Stimulated activated CD8-positive, alpha-beta memory T cell treated with anti-CD3 and anti-CD28 coated beads, Interleukin-15, amount 100 ng/mL, for 24 hours (primary cell): ENCODE data around the gene TRIM16.
"Not testable (repeated sequence)": the region's sequence is repeated elsewhere in the genome, so short reads cannot be mapped to it uniquely, and the experiment has no call there.

Experiments
- DNase-seq: peaks from one replicate; pipeline ENCODE4 v3.0.0-alpha.2; 2020; ENCODE audit warnings: low read depth

TRIM16 gene

DNA sequence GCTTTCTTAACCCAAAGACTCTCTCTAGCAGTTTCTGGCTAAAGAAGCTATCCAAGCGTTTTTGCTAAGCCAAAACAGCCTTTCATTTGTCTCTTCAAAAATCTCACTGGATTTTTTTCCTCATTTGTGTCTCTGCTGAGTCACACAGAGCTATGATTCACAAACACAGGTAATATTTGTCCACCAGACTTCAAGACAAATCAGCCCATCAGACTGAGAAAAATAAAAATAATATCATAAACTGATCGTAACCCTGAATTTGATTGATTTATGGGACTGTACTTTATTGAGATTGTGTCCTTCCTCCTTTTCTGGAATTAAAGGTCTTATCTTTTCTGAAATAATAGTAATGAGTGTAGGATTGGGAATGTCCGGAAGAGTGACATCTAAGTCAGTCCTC is 25.8 kb downstream of the TRIM16 start:
- no peak for DNase-seq

DNA sequence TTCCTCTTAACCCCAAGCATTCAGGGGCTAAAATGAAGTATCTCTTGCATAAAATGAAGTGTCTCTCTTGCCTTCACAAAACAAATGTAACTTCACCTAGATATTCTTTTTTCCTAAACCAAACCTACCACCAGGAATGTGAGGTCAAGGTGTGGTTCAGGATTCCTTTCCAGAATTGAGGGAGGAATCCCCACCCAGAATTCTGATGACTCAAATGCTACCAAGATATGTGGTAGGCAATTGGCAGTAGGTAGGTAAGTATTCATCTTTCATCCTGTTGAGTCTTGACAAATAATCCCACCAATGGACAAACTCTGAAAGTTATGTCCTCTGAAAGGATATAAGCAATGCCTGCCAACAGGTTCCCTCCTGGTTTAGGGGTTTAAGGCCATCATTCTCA is 26.2 kb downstream of the TRIM16 start:
- DNase-seq, result no peak

DNA sequence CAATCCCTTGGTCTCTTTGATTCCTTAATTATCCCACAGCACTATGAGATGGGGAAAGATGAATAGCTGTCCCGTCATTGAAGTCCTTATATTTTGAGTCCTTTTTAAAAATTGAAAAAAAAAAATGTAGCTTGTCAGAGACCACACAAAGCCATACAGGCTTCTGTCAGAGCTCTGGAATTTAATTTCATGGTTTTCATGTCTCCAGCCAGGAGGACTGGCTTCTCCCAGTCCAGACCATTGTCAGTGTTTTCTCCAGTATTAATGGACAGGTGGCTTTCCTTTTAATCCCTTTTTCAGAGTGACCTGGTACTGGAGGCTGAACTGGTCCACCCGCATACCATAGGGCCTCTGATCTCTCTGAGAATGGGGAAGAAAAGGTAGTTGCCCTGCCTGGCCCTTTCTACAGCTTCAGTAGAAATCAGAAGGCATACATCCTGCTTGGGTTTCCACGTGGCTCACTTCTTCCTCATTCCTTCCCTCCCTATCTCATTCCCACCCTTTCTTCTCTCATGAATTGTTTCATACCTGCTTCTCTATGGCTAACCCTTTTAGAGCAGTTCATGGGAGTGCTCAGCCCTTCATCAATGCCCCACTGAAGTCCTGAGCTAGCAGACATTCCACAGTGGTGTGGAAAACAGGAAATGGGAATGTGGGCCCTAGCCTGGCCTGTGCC is 29.1 kb downstream of the TRIM16 start:
- DNase-seq, result no peak

DNA sequence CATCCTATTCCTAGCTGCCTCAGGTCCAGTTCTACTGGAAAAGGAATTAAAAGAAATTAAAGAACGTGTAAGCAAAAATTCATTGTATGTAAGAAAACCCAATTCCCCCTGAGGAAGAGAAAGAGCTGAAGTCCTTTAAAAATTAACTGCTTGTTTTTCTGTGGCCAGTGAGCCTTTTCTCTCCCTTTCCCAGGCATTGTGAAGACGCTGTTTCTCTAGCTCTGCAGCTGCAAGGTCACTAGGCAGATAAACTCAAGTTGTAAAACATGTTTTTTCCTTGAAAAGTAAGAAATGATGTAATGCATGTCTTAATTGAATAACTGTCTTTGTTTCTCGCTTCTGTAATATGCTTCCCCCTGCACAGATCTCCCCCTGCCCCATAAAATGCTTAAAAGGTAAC is 29.7 kb downstream of the TRIM16 start:
- not testable (repeated sequence) for DNase-seq

DNA sequence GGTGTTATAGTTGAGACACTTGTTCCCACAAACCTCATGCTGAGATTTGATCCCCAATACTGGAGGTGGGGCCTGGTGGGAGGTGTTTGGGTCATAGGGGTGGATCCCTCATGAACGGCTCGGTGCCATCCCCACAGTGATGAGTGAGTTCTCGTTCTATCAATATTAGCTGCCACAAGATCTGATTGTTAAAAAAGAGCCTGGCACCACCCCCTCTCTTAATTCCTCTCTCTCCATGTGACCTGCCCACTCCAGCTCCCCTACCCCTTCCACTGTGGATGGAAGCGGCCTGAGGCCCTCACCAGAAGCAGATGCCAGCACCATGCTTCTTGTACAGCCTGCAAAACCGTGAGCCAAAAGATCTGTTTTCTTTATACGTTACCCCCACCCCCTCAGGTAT is 31.2 kb downstream of the TRIM16 start:
- no peak for DNase-seq

DNA sequence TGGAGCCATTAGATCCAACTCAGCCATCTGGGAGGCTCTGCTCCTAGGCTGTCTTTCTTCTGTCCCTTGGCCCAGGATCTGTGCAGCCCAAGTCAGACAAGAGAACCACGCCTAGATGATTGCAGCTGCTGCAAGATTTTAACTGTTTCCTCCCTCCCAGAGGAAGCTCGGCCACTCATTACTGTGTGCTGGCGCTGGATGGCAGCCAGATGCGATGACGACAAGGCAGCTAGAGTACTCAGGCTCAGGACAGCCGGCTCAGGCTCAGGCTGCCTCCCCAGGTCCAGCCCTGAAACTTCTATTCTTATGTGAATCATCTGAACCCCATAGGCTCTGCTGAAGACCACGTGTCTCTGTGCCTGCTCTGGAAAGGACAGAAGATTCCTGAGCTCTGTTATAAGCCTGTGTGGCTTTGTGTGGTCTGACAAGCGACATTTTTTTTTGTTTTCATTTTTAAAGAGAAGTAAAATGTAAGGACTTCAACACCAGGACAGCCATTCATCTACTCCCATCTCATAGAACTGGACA is 32.5 kb downstream of the TRIM16 start:
- DNase-seq, result no peak

DNA sequence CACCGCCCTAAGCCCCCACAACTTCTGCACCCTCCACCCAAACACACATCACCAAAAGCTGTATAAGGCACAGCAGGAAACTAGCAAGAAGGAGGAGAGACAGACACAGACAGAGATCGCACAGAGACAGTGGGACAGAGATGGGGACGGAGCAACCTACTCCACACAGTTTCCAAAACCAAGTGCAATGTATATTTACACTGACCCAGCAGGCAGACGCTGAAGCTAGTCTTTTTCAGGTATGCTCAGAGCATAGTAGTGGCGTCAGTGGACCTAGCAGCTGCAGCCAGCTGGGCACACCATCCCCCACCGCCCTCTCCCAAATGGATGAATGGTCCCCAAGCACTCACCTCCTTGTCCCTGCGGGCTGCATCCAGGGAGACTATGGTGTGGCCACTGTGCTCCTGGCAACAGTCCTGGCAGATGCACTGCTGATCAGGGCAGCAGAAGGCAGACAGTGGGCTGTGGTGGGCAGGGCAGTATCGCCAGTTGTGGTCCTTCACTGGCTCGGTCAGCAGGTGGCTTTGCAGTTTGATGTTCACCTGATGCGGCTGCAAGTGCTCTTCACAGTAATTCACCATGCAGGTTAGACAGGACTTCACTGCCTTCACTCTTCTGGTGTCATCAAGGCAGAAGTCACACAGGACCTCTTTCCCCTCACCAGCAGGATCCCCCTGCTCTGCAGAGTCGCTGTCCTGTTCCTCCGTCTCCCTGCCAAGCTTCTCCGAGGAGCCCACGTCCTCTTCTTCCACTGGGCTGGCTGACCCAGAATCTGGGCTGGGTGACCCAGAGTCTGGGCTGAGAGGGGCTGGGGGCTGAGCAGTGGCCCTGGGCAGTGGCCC is 33.1 kb downstream of the TRIM16 start:
- DNase-seq, result no peak

DNA sequence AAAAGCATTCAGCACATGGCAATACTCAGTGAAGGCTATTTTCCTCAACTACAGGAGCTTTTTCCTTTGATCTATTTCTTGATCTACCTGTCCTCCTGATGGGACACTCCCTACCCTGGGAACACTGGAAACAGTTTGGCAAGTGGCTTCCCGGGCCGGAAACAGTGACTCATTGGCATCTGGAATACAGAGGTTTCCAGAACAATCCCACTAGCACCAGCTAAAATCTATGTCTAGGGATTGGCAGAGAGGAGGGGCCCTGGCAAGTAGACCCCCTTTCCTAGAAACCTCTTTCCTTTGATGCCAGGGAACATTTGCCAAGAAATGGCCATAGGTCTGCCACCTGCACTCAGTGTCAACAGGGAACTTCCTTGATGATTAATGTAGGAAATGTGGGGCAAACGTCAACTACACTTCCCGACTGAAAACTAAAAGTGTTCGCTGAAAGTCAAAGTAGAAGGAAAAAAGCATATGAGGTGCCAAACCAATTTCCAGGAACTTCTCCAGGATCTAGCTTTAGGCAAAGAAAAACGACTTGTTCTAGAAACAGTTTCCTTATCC is 34.2 kb downstream of the TRIM16 start:
- DNase-seq, result no peak

DNA sequence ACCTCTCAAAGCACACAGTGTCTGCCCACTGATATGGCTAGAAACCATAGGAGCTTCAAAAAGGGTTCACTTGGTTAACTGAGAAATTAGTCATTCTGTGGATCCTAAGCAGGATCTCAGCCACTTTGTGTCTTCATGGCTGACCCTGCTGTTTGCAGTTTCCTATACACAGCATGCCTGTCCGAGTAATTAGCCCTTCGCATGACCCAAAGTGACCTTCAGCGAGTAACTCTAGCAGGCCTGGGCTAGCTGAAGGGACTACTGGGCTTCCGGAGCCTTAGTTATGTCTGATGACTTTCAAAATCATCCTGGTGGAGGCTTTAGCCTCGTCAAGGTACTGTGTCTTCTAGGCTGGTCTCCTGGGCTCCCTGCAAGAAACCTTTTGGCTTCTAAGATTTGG is 35.7 kb downstream of the TRIM16 start:
- DNase-seq, result no peak

DNA sequence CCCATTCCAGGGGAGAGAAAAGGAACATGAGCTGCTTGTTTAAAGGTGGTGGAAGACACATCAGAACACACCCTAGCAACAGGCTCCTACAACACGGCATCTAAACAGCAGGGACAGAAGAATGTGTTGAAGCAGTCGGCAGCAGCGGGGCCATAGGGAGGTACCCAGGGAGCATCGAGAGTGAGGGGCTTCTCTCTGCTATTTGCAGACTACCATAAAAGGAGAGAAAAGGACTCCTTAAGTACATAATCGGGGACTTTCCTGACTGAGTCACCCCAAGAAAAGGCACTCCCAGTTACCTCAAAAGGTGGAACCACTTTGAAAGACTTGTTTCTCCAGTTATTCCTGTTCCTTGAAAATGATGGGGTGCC is 38.2 kb downstream of the TRIM16 start:
- DNase-seq, result not testable (repeated sequence)

DNA sequence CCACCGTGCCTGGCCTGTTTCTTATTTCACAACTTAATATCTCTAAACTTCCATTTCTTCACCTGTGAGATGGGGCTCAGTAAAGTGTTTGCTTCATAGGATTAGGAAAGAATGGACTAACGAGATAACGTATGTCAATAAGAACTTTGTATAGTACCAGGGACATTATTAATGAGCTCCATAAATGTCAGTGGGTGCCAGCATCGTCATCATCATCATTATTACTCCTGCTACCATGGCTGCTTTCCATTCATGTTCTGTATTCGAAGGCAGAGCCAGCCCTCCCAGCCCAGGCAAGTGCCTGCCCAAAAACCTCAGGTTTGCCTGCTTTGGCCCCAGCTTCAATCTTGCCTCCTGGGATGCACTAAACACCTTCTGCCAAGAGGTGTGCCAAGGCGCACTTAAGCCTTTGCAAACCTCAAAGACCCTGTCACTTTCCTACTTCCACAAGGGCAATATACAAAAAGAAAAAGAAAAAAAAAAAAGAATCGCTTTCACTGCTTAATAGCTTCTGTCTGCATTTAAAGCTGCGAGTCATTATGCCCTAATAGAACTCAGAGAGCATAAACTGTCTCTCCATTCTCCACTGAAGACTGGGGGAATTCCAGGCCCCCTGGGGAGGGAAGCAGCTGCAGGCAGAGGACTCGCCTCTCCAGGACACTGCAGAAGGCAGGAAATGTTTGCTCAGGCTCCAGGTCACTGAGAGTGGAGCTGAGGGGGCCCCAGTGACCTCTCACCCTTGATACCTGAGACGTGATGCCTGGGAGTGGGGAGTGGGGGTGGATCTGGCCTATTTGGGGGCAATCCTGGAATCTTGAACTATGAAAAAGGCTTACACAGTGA is 38.8 kb downstream of the TRIM16 start:
- not testable (repeated sequence) for DNase-seq

DNA sequence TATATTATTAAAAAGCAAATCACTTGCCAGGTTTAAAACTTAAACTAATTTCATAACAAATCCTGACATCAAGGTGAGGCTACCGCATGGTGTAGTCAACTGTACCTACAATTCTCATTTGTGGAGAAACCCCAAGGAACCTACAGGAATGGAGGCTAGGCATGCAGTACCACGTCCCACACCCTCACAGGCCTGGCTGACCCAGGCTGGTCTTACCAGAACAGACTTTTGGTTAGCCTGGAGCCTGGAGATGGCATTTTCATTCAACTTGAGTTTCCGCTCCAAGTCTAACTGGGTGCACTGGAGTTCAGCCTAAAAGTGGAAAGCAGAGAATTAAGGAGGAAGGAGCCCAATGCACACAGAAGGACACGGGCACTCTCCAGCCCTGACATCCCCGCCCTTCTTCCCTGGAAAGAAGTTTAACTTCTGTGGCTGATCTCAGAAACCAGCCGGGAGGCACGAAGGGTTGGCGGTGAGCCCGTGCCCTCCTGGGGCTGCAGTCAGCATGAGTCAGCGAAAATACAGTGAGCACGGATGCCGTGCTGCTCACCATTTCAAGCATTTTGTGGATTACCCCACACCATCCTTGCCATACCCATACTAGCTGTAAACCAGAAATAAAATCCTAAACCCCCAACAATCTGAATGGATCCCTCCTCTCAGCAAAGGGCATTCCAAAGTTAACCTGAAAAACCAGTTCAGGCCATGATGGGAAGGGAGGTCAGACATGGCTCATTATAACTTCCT is 41.4 kb downstream of the TRIM16 start:
- DNase-seq, result not testable (repeated sequence)

DNA sequence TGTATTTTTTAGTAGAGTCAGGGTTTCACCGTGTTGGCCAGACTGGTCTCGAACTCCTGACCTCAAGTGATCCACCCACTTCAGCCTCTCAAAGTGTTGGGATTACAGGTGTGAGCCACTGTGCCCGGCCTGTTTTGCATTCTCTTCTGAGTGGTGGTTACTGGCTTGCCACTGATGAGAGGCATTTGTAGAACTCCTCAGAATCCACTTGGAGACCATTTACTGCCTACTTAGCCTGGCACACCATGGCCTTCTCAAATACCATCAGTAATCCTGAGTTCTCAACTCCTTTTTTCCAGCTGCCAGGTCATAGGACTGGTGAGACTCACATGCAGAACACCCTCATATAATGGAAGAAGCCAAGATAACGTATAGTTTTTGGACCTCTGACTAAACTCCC is 42.1 kb downstream of the TRIM16 start:
- DNase-seq, result not testable (repeated sequence)

DNA sequence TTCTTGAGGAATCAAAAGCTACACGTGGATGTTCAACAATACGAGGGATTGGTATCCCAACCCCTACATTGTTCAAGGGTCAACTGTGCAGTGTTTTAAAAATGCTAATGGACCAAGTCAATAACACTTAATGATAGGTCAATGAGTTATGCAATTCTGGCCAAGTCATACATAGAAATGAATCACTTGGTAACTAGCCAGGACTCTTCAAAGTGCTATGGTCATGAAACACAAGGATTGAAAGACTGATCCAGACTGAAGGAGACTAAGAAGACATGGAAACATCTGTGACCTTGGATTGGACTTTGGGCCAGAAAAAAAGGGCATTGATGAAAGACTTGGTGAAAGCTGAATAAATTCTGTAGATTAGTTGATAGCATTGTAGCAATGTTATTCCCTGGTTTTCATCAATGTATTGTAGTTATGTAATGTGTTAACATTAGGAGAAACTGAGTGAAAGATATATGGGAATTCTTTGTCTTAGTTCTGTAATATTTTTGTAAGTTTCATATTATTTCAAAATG is 53.1 kb downstream of the TRIM16 start:
- DNase-seq, result not testable (repeated sequence)

DNA sequence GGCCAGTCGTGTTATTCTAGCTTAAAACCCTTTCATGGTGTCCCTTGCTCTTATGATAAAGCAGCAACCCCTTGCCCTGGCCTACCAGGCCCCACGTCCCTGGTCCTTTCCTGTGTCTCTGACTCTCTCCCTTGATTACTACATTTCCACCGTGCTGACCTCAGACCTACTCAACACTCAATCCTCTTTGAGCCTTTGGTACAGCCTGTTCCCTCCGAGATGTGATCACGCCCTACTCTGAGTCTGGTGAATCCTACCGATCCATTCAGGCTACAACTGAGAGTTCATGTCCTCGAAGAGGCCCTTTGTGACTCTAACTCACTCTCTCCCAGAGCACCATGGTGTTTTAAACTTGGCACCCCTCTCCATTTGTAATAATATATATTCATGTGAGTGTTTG is 54.1 kb downstream of the TRIM16 start:
- not testable (repeated sequence) for DNase-seq

DNA sequence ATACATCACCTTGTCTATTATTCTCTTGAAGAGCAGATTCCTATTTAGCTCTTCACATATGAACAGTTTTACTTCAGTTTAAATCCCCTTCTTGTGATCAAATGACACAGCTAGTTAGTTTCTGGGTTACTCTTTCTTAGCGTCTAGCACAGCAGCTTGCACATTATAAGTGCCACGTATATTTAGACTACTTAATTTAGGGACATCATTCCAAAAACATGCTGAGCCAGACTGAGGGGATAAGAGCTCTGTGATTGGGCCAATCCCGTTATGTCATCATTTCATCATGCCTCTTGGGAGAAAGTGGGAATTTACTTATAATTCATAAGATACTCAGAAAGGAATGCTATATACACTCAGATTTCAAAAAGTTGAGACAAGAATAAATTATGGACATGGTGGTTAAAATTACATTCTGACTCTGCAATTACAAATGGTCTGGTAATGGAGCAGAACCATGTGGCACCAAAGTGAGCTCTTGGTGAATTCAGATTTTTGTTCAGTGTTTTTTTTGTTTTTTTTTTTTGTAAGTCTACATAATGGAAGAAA is 60.4 kb downstream of the TRIM16 start:
- DNase-seq, result not testable (repeated sequence)

DNA sequence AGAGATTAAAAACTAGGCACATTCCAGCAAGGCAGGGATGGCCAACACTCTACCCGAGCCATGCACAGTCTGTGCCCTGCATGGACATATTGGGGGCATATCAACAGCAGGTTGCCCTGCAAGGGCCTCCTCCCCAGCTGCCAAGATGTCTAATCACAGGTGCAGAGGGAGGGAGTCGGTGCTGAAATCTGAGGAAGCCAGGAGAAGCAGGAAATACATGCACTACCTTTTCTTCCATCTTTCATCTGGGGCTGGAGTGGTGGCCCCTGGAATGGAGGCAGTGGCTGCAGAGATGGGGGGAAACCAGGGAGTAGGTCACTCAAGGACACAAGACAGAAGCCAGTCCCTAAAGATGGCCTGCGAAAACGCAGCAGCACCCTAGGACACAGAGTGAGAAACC is 60.9 kb downstream of the TRIM16 start:
- not testable (repeated sequence) for DNase-seq

DNA sequence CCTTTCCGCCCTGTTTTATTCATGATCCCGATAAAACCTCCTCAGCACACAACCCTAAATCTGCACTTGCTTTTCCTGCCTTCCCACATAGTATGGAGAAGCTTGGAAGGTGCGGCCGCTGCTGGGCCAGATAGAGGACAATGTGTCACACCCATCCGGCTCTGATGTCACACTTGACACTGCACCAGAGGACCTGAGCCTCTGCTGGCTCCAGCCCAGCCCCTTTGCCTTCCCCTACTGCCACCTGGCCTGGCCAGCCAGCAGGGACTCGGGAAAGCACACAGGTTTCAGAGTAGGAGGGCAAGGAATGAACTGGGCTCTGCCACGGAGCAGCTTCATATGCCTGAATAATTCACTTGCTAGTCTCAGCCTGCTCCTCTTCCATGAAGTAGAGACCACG is 62.0 kb downstream of the TRIM16 start:
- not testable (repeated sequence) for DNase-seq

DNA sequence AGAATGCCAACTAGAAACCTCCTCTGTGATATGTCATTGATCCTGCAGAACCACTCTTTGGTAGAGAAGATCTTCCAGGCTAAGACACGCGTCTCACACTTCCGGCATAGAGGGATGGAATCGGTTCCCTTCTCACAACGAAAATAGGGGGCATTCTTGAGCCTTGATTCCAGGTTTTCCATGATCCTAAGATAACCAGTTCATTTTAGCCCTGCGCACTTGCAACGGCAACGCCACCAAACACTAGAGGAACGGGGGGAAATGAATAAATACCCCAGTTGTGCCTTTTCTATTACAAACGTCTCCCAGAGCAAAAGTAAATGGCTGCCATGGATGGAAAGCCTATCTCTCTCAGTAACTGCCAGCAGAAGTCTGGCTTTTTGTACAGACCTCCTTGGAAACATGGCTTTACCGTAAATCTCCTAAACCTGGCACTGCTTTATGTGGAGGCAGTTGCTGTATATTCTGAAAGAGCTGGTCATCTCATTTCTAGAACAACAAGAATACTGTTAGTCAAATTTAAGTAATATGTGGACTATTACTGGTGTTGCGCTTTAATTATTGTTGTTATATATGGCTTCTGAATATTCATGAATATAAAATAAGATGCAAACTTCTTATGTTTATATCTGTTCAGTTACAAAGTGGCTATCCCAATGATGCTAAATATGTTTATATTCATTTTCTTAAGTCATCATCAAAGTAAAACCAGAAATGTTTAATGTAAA is 64.6 kb downstream of the TRIM16 start, which contains the start of gene FBXW10B:
FBXW10B (minus strand) TSS at position 374 of the 728 bp plus-strand sequence; CDS start at position 182, 192 bp downstream.
- not testable (repeated sequence) for DNase-seq

DNA sequence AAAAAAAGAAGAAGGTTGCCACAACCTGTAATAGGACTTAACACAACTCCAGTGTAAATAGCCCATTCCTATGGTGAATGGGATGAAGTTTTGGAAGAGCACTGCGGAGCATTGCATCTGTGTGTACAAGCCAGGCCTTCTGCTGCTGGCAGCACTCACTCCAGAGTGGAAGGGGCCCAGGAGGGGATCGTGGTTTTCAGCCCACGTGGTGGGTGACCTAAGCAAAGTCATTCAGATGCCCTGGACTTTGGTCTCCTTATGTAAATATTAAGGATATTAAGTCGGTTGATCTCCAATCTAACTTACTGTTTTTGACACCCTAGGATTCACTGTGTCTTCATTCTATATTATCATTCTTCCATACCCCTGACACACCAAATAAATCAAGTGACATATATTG is 67.3 kb downstream of the TRIM16 start:
- DNase-seq, result not testable (repeated sequence)
